Activated naive CD8-positive, alpha-beta T cell treated with anti-CD3 and anti-CD28 coated beads, Interleukin-2, amount 50 U/mL, for 24 hours (primary cell): ENCODE data around the gene ABI2.

Experiments used
- ATAC-seq: fragments of 150-1000 bp; cut with Tn5 transposase; one replicate; pipeline ENCODE4 v1.10.0; 2021
- DNase-seq: peaks from one replicate; pipeline ENCODE4 v3.0.0; 2021
- H3K27ac Mint-ChIP-seq: one replicate; pipeline ENCODE4 v1.8.0; 2021; ENCODE audit warnings: mild to moderate bottlenecking, mixed read lengths
- H3K27me3 Mint-ChIP-seq: one replicate; pipeline ENCODE4 v1.8.0; 2021; ENCODE audit warnings: mixed read lengths
- H3K36me3 Mint-ChIP-seq: one replicate; pipeline ENCODE4 v1.8.0; 2021; ENCODE audit warnings: low read depth, mixed read lengths
- H3K4me1 Mint-ChIP-seq: one replicate; pipeline ENCODE4 v1.8.0; 2021; ENCODE audit warnings: mixed read lengths
- H3K4me3 Mint-ChIP-seq: one replicate; pipeline ENCODE4 v1.8.0; 2021; ENCODE audit warnings: mild to moderate bottlenecking, moderate library complexity, mixed read lengths
- H3K9me3 Mint-ChIP-seq: one replicate; pipeline ENCODE4 v1.8.0; 2021; ENCODE audit warnings: mixed read lengths

The ABI2 gene

DNA sequence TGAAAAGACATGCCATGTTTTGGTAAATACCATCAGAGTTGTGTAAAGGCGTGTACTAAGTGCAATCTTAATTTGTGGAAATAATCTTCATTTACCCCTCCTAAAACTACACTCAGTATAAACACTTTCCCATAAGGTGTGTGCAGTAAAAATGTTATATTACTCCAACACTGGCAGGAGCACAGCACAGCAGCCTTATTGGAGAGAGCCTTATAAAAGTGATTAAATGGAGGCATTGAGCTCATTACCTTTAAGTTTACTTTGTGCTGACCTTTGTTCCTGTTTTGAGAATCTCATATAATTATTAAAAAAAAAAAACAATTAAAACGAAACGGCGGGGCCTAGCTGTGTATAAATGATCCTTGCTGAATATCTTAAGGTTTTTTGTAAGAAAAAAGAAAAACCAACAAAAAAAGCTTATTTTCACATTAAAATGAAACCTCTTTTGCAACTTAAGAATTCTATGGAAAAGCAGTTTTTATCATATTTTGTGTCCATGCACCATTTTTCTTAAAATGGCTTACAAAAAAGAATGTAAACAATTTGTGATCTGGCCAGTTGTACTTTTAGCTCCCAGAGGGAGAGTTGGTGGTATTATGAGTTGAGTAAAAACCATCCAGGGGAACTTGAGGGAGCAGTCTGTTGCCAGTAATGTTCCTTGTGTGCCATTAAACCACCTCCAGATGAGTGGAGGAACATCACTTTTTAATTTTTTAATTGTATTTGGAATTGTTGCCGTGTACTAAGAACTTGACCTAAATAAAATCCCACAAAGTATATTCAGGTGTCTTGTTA is 103.4 kb downstream of the ABI2 start:
- ATAC-seq (no peak), DNase-seq (no peak)
- H3K27ac Mint-ChIP-seq, result no peak overlapping the region
- H3K4me3 Mint-ChIP-seq, result no peak overlapping the region
- no peaks in the 10 kb centered on the region for H3K4me1 Mint-ChIP-seq
- H3K27me3 Mint-ChIP-seq, result no peaks in the 10 kb centered on the region
- H3K36me3 Mint-ChIP-seq, result peaks cover 14% of the 10 kb centered on the region
- no peaks in the 10 kb centered on the region for H3K9me3 Mint-ChIP-seq

DNA sequence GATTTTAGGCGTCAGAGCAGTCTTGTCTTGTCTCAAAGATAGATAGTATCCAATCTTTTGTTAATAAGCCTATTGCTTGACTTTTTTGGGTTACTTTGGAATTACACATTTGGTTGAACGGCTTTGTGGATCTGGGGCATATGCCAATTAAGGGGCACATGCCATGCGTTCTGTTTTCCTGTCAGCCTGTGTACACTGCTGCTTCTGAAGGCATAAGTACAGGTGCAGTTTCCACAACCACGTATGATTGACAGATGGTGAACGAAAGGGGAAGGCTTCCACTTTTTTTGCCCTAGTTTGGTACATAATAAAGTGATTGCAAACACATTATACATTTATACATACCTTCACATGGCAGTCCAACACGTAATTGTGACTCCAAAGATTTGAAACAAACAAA is 104.6 kb downstream of the ABI2 start:
- no peak overlapping the region for H3K4me3 Mint-ChIP-seq
- H3K27ac Mint-ChIP-seq, result no peak overlapping the region
- DNase-seq, result no peak
- H3K9me3 Mint-ChIP-seq, result no peaks in the 10 kb centered on the region
- H3K36me3 Mint-ChIP-seq, result peaks cover 7% of the 10 kb centered on the region
- ATAC-seq, result no peak
- H3K4me1 Mint-ChIP-seq, result no peaks in the 10 kb centered on the region
- no peaks in the 10 kb centered on the region for H3K27me3 Mint-ChIP-seq

DNA sequence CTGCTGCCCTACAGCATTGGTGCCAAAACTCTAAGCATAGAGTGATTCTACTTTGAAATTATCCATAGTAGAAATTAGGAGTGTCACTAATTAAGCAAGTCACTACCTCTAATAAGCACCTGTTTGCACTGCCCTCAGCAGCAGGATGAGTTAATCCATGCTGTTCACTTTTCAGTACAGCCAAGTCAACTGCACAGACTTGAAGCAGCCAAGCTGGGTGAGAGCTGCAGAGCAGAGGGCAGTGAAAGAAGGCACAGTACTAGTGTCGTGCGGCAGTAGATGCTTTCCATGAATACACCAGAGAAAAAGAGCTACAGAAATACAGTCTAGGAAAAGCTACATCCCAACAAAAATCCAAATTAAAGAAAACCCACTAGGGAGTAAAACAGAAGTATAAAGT is 108.3 kb downstream of the ABI2 start:
- no peaks in the 10 kb centered on the region for H3K9me3 Mint-ChIP-seq
- H3K27ac Mint-ChIP-seq, result no peak overlapping the region
- no peaks in the 10 kb centered on the region for H3K27me3 Mint-ChIP-seq
- no peaks in the 10 kb centered on the region for H3K4me1 Mint-ChIP-seq
- peaks cover 2% of the 10 kb centered on the region for H3K36me3 Mint-ChIP-seq
- ATAC-seq (no peak), DNase-seq (no peak)
- H3K4me3 Mint-ChIP-seq, result no peak overlapping the region

DNA sequence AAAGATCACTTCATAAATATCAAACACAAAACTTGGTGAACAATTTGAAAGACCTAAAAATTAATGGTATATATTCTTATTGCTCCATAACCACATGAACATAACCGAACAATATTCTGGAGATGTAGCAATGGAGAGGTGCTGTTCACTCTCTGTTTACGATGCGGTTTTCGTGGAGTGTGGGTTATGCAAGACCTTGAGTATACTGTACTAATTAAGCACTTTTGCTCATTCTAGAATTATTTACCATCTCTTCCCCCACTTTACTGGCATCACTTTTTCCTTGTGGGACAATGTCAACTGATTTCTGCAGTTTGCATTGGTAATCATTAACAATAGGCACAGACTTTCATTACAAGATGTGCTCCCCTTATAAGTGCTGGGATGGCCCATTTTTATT is 109.3 kb downstream of the ABI2 start:
- DNase-seq, result no peak
- peaks cover 2% of the 10 kb centered on the region for H3K36me3 Mint-ChIP-seq
- no peak overlapping the region for H3K27ac Mint-ChIP-seq
- no peaks in the 10 kb centered on the region for H3K9me3 Mint-ChIP-seq
- no peaks in the 10 kb centered on the region for H3K4me1 Mint-ChIP-seq
- H3K27me3 Mint-ChIP-seq, result no peaks in the 10 kb centered on the region
- no peak overlapping the region for H3K4me3 Mint-ChIP-seq
- ATAC-seq, result no peak

DNA sequence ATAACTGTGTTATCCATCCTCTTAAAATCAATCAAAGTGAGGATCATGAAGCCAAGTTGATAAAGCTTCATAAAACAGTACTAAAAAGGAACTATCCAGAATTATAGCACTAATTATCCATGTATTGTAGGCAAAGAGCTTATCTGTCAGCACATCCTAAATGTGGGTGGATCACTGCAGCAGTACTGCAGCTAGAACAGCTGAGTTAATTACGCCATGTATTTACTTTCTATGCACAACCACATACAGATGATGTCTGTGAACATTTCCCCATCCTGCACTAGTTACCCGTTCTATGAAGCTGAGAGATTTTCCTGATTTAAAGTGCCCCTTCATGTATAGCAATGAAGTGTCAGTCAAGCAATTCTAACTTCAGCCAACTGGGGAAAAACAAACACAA is 110.3 kb downstream of the ABI2 start:
- Mint-ChIP-seq H3K36me3 (peaks cover 2% of the 10 kb centered on the region), H3K4me3 (no peak overlapping the region), H3K9me3 (no peaks in the 10 kb centered on the region), H3K27ac (no peak overlapping the region), H3K27me3 (no peaks in the 10 kb centered on the region), H3K4me1 (no peaks in the 10 kb centered on the region)
- ATAC-seq, result no peak
- no peak for DNase-seq

DNA sequence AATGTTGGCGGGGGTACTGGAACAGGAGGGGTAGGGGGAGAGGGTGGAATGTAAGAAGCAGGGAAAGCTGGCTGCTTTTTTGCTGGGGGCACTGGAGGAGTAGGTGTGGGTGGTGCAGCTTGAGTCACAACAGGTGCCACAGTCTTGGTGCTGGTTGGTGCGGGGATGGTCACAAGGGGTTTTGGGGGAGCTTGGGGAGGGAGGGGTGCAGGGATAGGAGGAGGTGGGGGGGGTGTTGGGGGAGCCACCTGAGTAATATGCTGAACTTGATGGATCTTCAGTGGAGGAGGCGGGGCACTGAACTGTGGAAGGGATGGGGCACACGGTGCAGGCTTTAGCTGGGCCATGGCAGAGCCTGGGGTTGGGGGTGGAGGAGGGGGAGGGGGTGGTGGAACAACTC is 112.5 kb downstream of the ABI2 start:
- Mint-ChIP-seq H3K27ac (no peak overlapping the region), H3K4me3 (no peak overlapping the region), H3K36me3 (peaks cover 2% of the 10 kb centered on the region), H3K4me1 (no peaks in the 10 kb centered on the region), H3K27me3 (no peaks in the 10 kb centered on the region), H3K9me3 (no peaks in the 10 kb centered on the region)
- DNase-seq, result no peak
- no peak for ATAC-seq

DNA sequence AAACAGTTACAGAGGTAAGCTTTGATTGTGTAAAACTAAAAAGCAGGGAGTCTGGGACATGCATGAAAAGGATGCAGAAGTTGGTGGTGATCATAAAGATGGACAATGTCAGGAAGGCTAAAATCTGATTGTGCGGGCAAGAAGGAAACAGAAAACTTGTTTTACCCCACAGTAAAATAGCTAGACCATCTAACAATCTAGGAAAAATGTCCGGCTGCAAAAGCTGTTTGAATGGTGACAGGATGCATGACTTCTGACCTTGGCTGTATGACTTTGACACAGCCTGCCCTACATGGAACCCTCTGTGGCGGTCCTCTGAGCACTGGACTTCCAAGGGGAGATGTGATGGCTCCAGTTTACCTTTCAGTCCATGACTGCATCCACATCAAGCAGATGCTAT is 113.3 kb downstream of the ABI2 start:
- ATAC-seq, result no peak
- Mint-ChIP-seq H3K27me3 (no peaks in the 10 kb centered on the region), H3K9me3 (no peaks in the 10 kb centered on the region), H3K27ac (no peak overlapping the region), H3K36me3 (peaks cover 2% of the 10 kb centered on the region), H3K4me1 (peaks cover 5% of the 10 kb centered on the region), H3K4me3 (no peak overlapping the region)
- no peak for DNase-seq

DNA sequence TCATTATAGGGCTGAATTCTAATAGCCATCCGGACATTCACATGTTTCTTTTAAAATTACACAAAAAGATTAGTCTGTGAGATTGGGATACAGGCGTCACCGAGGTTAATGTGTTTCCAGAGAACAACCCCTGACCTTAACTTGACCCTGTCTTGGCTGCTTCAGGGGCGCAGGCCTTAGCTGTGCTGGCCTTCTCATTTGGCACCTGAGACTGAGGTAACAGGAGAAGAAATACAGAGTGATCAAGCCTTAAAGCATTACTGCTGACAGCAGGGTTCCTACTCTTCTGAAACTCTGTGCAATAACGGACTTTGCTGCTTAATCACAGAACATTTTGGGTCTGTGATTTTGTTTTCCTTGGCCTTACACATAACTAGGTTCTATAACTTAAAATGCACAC is 114.3 kb downstream of the ABI2 start:
- H3K27me3 Mint-ChIP-seq, result no peaks in the 10 kb centered on the region
- H3K9me3 Mint-ChIP-seq, result no peaks in the 10 kb centered on the region
- peaks cover 5% of the 10 kb centered on the region for H3K4me1 Mint-ChIP-seq
- ATAC-seq (no peak), DNase-seq (no peak)
- no peak overlapping the region for H3K27ac Mint-ChIP-seq
- H3K36me3 Mint-ChIP-seq, result peaks cover 2% of the 10 kb centered on the region
- no peak overlapping the region for H3K4me3 Mint-ChIP-seq

DNA sequence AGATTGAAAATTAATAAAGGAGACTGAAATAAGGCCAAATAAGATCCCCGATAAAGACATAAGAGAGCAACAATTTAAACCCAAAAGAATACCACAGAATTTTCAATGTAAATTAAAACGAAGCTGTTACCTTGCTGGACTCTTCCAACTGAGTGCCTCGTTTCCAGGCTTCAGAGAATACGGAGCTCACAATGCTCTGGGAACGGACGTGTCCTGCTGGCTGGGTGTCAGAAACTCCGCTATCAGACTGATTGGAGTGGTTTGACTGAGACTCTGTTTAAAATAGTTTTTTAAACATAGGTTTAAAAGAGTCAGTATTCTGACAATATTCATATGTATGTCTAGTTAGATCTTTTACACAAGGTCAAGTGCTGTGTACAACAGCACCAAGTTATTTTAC is 116.5 kb downstream of the ABI2 start:
- no peak overlapping the region for H3K4me3 Mint-ChIP-seq
- DNase-seq, result no peak
- no peak for ATAC-seq
- H3K36me3 Mint-ChIP-seq, result peaks cover 2% of the 10 kb centered on the region
- no peaks in the 10 kb centered on the region for H3K9me3 Mint-ChIP-seq
- no peak overlapping the region for H3K27ac Mint-ChIP-seq
- H3K4me1 Mint-ChIP-seq, result peaks cover 5% of the 10 kb centered on the region
- no peaks in the 10 kb centered on the region for H3K27me3 Mint-ChIP-seq

DNA sequence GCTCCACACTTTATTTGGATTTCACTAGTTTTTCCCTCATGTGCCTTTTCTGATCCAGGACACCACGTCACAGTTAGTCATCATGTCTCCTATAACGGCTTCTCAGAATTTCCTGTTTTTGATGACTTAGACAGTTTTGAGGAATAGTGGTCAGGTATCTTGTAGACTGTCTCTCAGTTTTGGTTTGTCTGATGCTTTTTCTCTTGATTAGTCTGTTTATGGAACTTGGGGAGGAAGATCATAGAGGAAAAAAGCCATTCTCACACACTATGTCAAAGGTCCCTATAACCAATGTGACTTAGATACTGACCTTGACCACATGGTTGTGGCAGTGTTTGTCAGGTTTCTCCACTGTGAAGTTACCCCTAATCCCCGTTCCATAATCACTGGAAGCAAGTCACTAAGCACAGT is 117.9 kb downstream of the ABI2 start:
- Mint-ChIP-seq H3K27me3 (no peaks in the 10 kb centered on the region), H3K27ac (no peak overlapping the region), H3K4me1 (peaks cover 5% of the 10 kb centered on the region), H3K4me3 (no peak overlapping the region), H3K36me3 (peaks cover 2% of the 10 kb centered on the region), H3K9me3 (no peaks in the 10 kb centered on the region)
- ATAC-seq, result peak; percentile 43
- DNase-seq, result no peak

DNA sequence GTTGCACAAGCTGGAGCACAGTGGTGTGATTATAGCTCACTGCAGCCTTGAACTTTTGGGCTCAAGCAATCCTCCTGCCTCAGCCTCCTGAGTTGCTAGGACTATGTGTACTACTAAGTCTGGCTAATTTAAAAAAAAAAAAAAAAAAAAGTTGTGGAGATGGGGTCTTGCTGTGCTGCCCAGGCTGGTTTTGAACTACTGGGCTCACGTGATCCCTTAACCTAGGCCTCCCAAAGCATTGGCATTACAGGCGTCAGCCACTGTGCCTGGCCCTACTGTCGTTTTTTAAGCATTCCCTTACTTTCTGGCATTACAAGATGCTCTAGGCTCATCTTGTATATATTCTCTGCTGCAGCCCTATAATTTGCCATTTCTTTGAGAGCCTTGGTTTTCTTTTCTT is 118.6 kb downstream of the ABI2 start:
- no peaks in the 10 kb centered on the region for H3K9me3 Mint-ChIP-seq
- DNase-seq, result no peak
- H3K27me3 Mint-ChIP-seq, result no peaks in the 10 kb centered on the region
- ATAC-seq, result no peak
- no peaks in the 10 kb centered on the region for H3K36me3 Mint-ChIP-seq
- H3K4me1 Mint-ChIP-seq, result peaks cover 5% of the 10 kb centered on the region
- no peak overlapping the region for H3K27ac Mint-ChIP-seq
- H3K4me3 Mint-ChIP-seq, result no peak overlapping the region

DNA sequence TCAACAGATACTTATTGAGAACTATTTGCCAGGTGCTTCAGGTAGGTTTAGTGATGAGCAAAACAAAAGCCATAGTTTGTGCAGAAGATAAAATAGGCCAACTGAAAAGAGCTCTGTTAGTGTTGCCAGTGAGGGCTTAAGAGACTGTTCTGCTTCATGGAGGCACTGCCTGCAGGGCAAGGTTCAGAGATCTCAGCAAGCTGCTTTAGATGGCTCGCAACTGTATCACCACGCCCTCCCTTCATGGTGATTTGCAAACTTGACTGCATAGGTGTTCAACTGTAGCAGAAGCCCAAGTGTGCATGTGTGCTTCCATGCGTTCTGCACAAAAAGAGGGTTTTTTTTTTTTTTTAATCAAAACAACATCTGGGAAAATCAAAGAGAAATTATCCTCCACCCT is 122.4 kb downstream of the ABI2 start:
- Mint-ChIP-seq H3K36me3 (no peaks in the 10 kb centered on the region), H3K4me1 (peaks cover 5% of the 10 kb centered on the region), H3K4me3 (no peak overlapping the region), H3K27ac (no peak overlapping the region), H3K9me3 (no peaks in the 10 kb centered on the region), H3K27me3 (no peaks in the 10 kb centered on the region)
- ATAC-seq (no peak), DNase-seq (no peak)

DNA sequence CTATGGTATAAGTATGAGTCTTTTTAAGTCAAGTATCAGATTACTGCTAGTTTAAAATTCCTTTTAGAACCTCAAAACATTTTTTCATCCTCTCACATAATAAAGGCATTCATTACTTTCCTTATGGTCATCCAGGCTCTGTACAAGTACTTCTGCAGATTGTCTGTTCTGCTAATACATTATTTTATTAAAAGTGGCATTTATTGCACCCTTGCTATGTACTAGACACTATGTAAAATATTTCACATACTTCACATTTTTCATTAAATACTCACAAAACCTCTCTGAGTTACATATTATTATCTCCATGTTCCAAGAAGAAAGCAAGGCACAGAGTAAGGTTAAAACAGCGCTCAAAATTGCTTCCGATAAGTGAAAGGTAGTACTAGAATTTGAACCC is 122.8 kb downstream of the ABI2 start:
- H3K27me3 Mint-ChIP-seq, result no peaks in the 10 kb centered on the region

DNA sequence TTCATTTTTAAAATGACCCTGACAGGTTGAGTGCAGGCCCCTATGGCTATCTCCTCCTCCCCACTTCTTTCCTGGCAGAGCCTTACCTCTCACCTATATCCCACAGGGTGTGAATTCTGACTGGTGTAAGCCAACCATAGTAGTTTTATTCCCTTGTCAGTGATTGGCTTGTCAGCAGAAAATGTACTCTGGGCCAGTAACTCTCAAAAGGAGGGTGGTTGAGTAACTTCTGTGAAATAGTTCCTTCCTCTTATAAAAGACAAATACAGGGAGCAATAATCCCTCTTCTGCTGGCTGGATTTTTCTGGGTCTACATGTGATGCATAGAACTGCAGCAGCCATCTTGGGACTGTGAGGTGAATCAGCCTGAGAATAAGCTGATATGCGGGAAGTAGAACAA is 123.5 kb downstream of the ABI2 start:
- ATAC-seq, result no peak
- no peaks in the 10 kb centered on the region for H3K4me1 Mint-ChIP-seq
- H3K27ac Mint-ChIP-seq, result no peak overlapping the region
- no peaks in the 10 kb centered on the region for H3K36me3 Mint-ChIP-seq
- no peaks in the 10 kb centered on the region for H3K9me3 Mint-ChIP-seq
- H3K27me3 Mint-ChIP-seq, result no peaks in the 10 kb centered on the region
- no peak overlapping the region for H3K4me3 Mint-ChIP-seq
- no peak for DNase-seq

More for the DNA sequence above, 122.8 kb downstream of the ABI2 start:
- DNase-seq, result no peak
- Mint-ChIP-seq H3K4me1 (peaks cover 4% of the 10 kb centered on the region), H3K36me3 (no peaks in the 10 kb centered on the region), H3K27ac (no peak overlapping the region), H3K9me3 (no peaks in the 10 kb centered on the region), H3K4me3 (no peak overlapping the region)
- ATAC-seq, result no peak

DNA sequence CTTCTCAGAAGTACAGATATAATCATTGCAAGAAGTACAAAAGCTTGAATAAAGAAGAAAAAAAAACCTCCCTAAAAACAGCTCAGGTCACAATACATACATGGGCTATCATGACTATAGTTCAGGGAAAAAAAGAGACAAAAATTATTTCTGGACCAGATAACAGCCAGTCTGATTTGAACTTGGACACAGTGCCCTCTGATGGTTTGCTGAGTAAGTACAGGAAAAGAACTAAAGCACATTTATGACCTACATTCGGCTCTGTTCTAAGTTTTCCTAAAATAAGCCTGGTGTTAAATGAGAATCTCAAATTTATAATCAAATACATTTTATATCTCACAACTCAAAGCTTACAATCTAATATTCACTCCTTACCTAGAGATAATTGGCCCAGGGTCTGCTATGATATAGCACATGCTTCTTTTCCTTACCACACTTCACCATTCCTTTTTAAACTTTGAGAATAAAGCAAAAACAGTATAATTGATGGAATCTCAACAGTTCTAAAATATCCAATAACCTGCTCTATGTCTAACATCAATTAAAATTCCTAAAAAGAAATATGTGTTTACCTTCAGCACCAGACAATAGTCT is 125.8 kb downstream of the ABI2 start:
- no peak overlapping the region for H3K27ac Mint-ChIP-seq
- H3K9me3 Mint-ChIP-seq, result no peaks in the 10 kb centered on the region
- no peaks in the 10 kb centered on the region for H3K36me3 Mint-ChIP-seq
- ATAC-seq (no peak), DNase-seq (peak; percentile 15)
- no peaks in the 10 kb centered on the region for H3K27me3 Mint-ChIP-seq
- H3K4me3 Mint-ChIP-seq, result no peak overlapping the region
- no peaks in the 10 kb centered on the region for H3K4me1 Mint-ChIP-seq
